Uterus (tissue), 4 donors: Measurements from ENCODE around the gene ERMAP. TPM values are rescaled to one million over a fixed set of nuclear protein-coding genes. Genes with fewer than 3 reads are reported as not detected.

Source experiments
- DNase-seq, 2 donors: peaks; one replicate each; pipeline ENCODE4 v3.0.0-alpha.2; 2019 to 2020
- H3K27ac ChIP-seq, 2 donors: fragments of 200-600 bp; sonication (generic); 1 replicate in 1 of 2; 2 replicates in 1 of 2; pipeline ENCODE4 v1.5.1; 2016 to 2018
- H3K27me3 ChIP-seq, 2 donors: fragments of 200-600 bp; sonication (generic); one replicate each; pipeline ENCODE4 v1.5.1; 2018 to 2019; ENCODE audit warnings: control low read depth in 1 of 2
- H3K36me3 ChIP-seq, 2 donors: fragments of 200-600 bp; sonication (generic); one replicate each; pipeline ENCODE4 v1.5.1; 2019; ENCODE audit warnings: control low read depth in 1 of 2
- H3K4me1 ChIP-seq, 2 donors: fragments of 200-600 bp; sonication (generic); one replicate each; pipeline ENCODE4 v1.5.1; 2018 to 2019; ENCODE audit warnings: control low read depth in 1 of 2
- H3K4me3 ChIP-seq, 2 donors: fragments of 200-600 bp; sonication (generic); 1 replicate in 1 of 2; 2 replicates in 1 of 2; pipeline ENCODE4 v1.5.1; 2018 to 2019; ENCODE audit warnings: mild to moderate bottlenecking in 1 of 2
- H3K9me3 ChIP-seq, 2 donors: fragments of 200-600 bp; sonication (generic); one replicate each; pipeline ENCODE4 v1.5.1; 2019; ENCODE audit warnings: control low read depth in 1 of 2
- CTCF ChIP-seq, 4 experiments: fragments of 200-600 bp in 2 of 4; fragments of 450-650 bp in 2 of 4; sonication (generic) in 2 of 4; IDR thresholded peaks; one replicate each; pipeline ENCODE4 v1.5.1; 2016 to 2019; ENCODE audit warnings: antibody characterized with exemption in 4 of 4, mild to moderate bottlenecking in 2 of 4, moderate library complexity in 1 of 4
- POLR2A ChIP-seq, 2 donors: fragments of 450-650 bp; IDR thresholded peaks; one replicate each; pipeline ENCODE4 v1.6.1; 2016; ENCODE audit warnings: antibody characterized with exemption in 2 of 2, mild to moderate bottlenecking in 1 of 2, moderate library complexity in 1 of 2
- intact Hi-C: fragments of 100-400 bp; cut with DNase I; formaldehyde crosslinking; loops from one replicate; pipeline ENCODE4 v1.15.1; 2023; ENCODE audit warnings: low total_unique reads
- total RNA-seq, 4 donors: library from RNA; depleted of rRNA in 3 of 4; stranded (reverse); fragments of >200 nt in 3 of 4; gene quantifications; one replicate each; pipeline versions ENCODE4 v1.1.0 to v1.2.4, GENCODE V29; 2014 to 2023
- donor health status: DM: yes; HTN: yes; CAD: no.

ERMAP gene
- total RNA-seq, 4 donors from 2014 or later, result 0.59 to 16.0 (median 7.6) TPM

- Histone ChIP-seq H3K27me3 (no peaks in the 10 kb centered on the region), H3K36me3 (no peaks in the 10 kb centered on the region), H3K4me1 (no peaks in the 10 kb centered on the region), H3K27ac (no peak overlapping the region), H3K9me3 (no peaks in the 10 kb centered on the region), H3K4me3 (no peak overlapping the region)
- intact Hi-C loops, result no loop called here
- TF ChIP-seq POLR2A (IDR thresholded peaks at IDR 0.05) (no peak), CTCF (IDR thresholded peaks at IDR 0.05) (no peak)
- no peak for DNase-seq
Measured at GRCh38 chr1:42841010-42841409, 24.1 kb downstream of the ERMAP start.

- H3K27ac ChIP-seq, result no peak overlapping the region
- H3K4me1 ChIP-seq, result no peaks in the 10 kb centered on the region
- H3K27me3 ChIP-seq, result no peaks in the 10 kb centered on the region
- intact Hi-C loops, result no loop called here
- H3K36me3 ChIP-seq, result no peaks in the 10 kb centered on the region
- TF ChIP-seq CTCF (IDR thresholded peaks at IDR 0.05) (no peak), POLR2A (IDR thresholded peaks at IDR 0.05) (no peak)
- no peak overlapping the region for H3K4me3 ChIP-seq
- no peak for DNase-seq
- no peaks in the 10 kb centered on the region for H3K9me3 ChIP-seq
Measured at GRCh38 chr1:42841440-42842147, 24.7 kb downstream of the ERMAP start.

GRCh38 chr1:42844592-42845140, 27.7 kb downstream of the ERMAP start:
- Histone ChIP-seq H3K4me3 (no peak overlapping the region), H3K27ac (no peak overlapping the region), H3K4me1 (no peaks in the 10 kb centered on the region), H3K27me3 (no peaks in the 10 kb centered on the region), H3K36me3 (no peaks in the 10 kb centered on the region), H3K9me3 (no peaks in the 10 kb centered on the region)
- no peak for DNase-seq
- no peak for TF ChIP-seq CTCF (IDR thresholded peaks at IDR 0.05)
- no peak for TF ChIP-seq POLR2A (IDR thresholded peaks at IDR 0.05)
- intact Hi-C loops, result no loop called here

- intact Hi-C loops, result no loop called here
- no peak for DNase-seq
Measured at GRCh38 chr1:42845193-42845592, 28.3 kb downstream of the ERMAP start.

More at GRCh38 chr1:42845193-42845592, 28.3 kb downstream of the ERMAP start:
- Histone ChIP-seq H3K4me1 (no peaks in the 10 kb centered on the region), H3K4me3 (no peak overlapping the region), H3K36me3 (no peaks in the 10 kb centered on the region), H3K27me3 (no peaks in the 10 kb centered on the region), H3K9me3 (no peaks in the 10 kb centered on the region), H3K27ac (no peak overlapping the region)
- TF ChIP-seq CTCF (IDR thresholded peaks at IDR 0.05) (no peak), POLR2A (IDR thresholded peaks at IDR 0.05) (no peak)
